ENCODE measurements around the gene RAC3.

RAC3 gene

DNA sequence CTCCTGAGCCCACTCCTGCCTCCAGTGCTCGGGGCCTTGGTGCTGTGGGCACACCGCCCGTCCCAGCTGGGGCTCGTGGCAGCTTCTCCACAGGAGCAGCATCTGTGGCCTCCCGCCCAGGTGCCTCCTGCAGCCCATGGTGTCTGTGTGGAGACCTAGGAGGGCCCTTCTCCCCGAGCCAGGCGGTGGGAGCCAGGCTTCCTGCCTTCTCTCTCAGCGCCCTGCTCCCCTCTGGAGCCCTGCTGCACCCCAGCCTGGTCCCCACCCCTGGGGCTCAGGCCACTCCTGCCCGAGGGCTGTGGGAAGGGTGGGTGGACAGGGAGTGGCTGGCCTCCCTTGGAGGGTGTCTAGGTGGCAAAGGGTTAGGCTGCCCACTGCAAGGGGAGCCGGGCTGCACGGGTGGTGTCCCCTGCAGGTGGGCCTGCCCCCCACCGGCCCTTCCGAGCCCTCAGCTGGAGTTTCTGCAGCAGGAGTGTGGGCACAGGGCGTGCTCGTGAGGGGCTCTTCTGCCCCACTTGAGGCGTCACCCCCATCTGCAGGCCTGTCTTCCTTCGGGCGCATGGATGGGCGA, 19.8 kb upstream of the RAC3 start:
- H3K4me3 ChIP-seq (replicated peaks; ENCODE audit: low read depth, low read length): no peak overlapping the region
- H3K27me3 ChIP-seq (replicated peaks; ENCODE audit: control insufficient read depth, insufficient read depth, low read length): no peaks in the 10 kb centered on the region
- TF ChIP-seq, protein P1, sequence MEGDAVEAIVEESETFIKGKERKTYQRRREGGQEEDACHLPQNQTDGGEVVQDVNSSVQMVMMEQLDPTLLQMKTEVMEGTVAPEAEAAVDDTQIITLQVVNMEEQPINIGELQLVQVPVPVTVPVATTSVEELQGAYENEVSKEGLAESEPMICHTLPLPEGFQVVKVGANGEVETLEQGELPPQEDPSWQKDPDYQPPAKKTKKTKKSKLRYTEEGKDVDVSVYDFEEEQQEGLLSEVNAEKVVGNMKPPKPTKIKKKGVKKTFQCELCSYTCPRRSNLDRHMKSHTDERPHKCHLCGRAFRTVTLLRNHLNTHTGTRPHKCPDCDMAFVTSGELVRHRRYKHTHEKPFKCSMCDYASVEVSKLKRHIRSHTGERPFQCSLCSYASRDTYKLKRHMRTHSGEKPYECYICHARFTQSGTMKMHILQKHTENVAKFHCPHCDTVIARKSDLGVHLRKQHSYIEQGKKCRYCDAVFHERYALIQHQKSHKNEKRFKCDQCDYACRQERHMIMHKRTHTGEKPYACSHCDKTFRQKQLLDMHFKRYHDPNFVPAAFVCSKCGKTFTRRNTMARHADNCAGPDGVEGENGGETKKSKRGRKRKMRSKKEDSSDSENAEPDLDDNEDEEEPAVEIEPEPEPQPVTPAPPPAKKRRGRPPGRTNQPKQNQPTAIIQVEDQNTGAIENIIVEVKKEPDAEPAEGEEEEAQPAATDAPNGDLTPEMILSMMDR (IDR thresholded peaks at IDR 0.05; ENCODE audit: insufficient read depth, low read length, poor library complexity, severe bottlenecking): no peak
- no peak for DNase-seq (ENCODE audit: extremely low read depth, insufficient read length)
- peaks cover 2% of the 10 kb centered on the region for H3K36me3 ChIP-seq (ENCODE audit: control insufficient read depth, insufficient read depth, low read length)

DNA sequence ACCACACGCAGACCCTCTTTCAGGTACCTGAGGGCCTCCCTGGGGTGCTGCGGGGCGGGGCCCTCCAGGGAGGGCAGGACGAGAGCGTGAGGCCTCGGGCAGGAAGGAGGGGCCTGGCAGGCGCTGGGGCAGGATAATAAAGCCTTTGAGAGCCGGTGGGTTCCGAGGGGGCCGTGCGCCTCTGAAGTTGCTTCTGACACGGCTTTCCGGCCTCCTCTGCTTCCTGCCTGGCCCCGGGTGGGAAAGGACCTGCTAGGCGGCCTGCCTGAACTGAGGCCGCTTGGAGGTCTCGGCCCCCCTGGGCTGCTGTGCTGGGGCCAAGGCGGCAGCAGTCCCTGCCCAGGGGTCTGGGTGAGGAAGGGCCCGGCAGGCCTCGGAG, 19.2 kb upstream of the RAC3 start:
- no peak overlapping the region for H3K4me3 ChIP-seq (replicated peaks; ENCODE audit: low read depth, low read length)
- H3K36me3 ChIP-seq (ENCODE audit: control insufficient read depth, insufficient read depth, low read length): peaks cover 2% of the 10 kb centered on the region
- no peaks in the 10 kb centered on the region for H3K27me3 ChIP-seq (replicated peaks; ENCODE audit: control insufficient read depth, insufficient read depth, low read length)
- TF ChIP-seq, protein P1 (IDR thresholded peaks at IDR 0.05; ENCODE audit: insufficient read depth, low read length, poor library complexity, severe bottlenecking): no peak
- no peak for DNase-seq (ENCODE audit: extremely low read depth, insufficient read length)

DNA sequence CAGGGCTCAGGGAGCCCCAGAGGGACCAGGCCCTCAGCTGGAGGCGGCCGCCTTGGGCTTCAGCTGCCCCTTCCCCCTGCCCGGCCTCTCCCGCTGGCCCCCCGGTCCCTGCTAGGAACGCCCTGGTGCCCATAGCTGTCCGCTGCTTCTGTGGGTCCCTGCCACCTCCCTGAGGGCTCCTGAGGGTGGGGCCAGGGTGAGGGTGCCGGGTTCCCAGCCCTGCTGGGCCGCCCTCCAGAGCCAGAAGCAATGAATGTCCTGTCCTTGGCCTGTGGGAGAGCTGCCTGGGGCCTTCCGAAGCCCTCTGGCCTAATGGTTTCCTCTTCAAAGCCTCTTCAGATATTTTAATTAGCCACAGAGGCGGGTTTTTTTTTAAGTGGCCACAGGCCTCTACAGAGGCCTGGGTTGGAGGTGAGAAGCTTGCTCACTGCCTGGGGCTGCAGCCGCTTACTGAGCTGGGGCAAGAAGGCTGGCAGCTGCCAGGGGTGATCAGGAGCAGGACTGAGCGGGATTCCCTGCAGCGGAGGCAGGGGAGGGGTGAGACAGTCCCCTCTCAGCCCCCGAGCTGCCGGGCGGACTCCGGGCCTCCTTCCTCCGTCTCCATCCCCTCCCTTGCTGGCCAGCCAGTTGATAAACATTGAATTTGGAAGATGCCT, 18.7 kb upstream of the RAC3 start:
- H3K4me3 ChIP-seq (replicated peaks; ENCODE audit: low read depth, low read length): no peak overlapping the region
- no peaks in the 10 kb centered on the region for H3K27me3 ChIP-seq (replicated peaks; ENCODE audit: control insufficient read depth, insufficient read depth, low read length)

DNA sequence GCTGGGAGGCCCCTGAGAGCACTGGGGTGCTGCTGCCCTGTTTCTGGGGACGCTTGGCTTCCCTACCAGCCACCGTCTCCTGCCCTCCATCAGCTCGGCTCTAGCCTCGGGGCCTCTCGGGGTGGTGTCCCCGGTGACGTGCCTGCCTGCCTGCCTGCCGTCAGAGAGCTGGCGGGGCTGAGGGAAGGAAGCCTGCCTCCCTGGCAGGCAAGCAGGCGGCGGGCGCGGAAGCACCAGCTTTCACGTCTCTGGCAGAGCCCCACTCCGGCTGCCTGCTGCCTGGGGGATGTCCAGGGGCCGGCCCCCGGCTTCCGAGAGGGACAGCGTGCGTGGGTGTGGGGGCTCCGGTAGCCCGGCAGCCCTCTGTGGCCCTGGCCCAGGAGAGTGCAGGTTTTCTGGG, 18.1 kb upstream of the RAC3 start:
- TF ChIP-seq, protein P1 (IDR thresholded peaks at IDR 0.05; ENCODE audit: insufficient read depth, low read length, poor library complexity, severe bottlenecking): no peak
- Histone ChIP-seq H3K27me3 (replicated peaks; ENCODE audit: control insufficient read depth, insufficient read depth, low read length) (no peaks in the 10 kb centered on the region), H3K4me3 (replicated peaks; ENCODE audit: low read depth, low read length) (no peak overlapping the region), H3K36me3 (ENCODE audit: control insufficient read depth, insufficient read depth, low read length) (peaks cover 2% of the 10 kb centered on the region)
- no peak for DNase-seq (ENCODE audit: extremely low read depth, insufficient read length)

More for the DNA sequence above, 18.7 kb upstream of the RAC3 start:
- no peak for DNase-seq (ENCODE audit: extremely low read depth, insufficient read length)
- H3K36me3 ChIP-seq (ENCODE audit: control insufficient read depth, insufficient read depth, low read length): peaks cover 2% of the 10 kb centered on the region
- TF ChIP-seq, protein P1 (IDR thresholded peaks at IDR 0.05; ENCODE audit: insufficient read depth, low read length, poor library complexity, severe bottlenecking): no peak

DNA sequence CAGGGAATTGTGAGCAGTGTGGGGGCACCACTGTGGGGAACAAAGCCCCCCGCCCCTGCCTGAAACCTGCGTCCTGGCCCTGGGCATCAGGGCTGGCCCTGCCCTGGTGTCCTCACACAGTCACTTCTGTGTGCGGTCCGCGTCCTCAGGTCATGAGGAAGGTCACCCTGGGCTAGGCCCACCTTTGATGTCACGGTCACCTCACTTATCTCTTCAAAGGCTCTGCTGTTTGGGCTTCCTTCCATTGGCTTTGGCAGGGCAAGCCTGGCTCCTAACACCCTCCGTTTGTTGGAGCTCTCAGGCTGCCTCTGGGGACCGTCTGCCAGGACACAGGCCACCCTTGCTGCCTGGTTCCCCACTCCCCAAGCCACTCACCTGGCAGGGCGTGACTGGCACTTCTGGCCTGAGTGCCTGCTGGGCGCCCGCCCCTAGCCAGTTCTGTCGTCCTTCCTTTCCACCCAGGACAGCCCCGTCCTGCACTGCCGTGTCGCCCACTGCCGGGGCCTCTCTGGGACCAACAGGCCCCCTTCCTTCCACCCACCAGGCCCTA, 17.6 kb upstream of the RAC3 start:
- H3K27me3 ChIP-seq (replicated peaks; ENCODE audit: control insufficient read depth, insufficient read depth, low read length): no peaks in the 10 kb centered on the region
- H3K36me3 ChIP-seq (ENCODE audit: control insufficient read depth, insufficient read depth, low read length): peaks cover 2% of the 10 kb centered on the region
- TF ChIP-seq, protein P1 (IDR thresholded peaks at IDR 0.05; ENCODE audit: insufficient read depth, low read length, poor library complexity, severe bottlenecking): no peak
- no peak overlapping the region for H3K4me3 ChIP-seq (replicated peaks; ENCODE audit: low read depth, low read length)
- no peak for DNase-seq (ENCODE audit: extremely low read depth, insufficient read length)

Measured in GM06990 (cell line).